ENCODE data around the gene PSMB7.
A peak's percentile ranks its signal among the peaks of the same experiment; 100 is the strongest.

PSMB7 gene

GRCh38 chr9:124410321-124410913 lies 4.8 kb downstream of the PSMB7 start:
- no peak for DNase-seq (ENCODE audit: low spot score)

GRCh38 chr9:124409410-124409809 lies 5.8 kb downstream of the PSMB7 start:
- no peak for DNase-seq (ENCODE audit: low spot score)

- DNase-seq (ENCODE audit: low spot score), result no peak
Measured at GRCh38 chr9:124403246-124403645, 12.0 kb downstream of the PSMB7 start.

- no peak for DNase-seq (ENCODE audit: low spot score)
Measured at GRCh38 chr9:124399968-124400940, 15.0 kb downstream of the PSMB7 start.

GRCh38 chr9:124399323-124399967 lies 15.8 kb downstream of the PSMB7 start:
- no peak for DNase-seq (ENCODE audit: low spot score)

- no peak for DNase-seq (ENCODE audit: low spot score)
Measured at GRCh38 chr9:124398191-124398935, 16.9 kb downstream of the PSMB7 start.

- no peak for DNase-seq (ENCODE audit: low spot score)
Measured at GRCh38 chr9:124395826-124396225, 19.4 kb downstream of the PSMB7 start.

- no peak for DNase-seq (ENCODE audit: low spot score)
Measured at GRCh38 chr9:124394596-124394995, 20.6 kb downstream of the PSMB7 start.

- DNase-seq (ENCODE audit: low spot score), result peak; percentile 58
Measured at GRCh38 chr9:124394167-124394566, 21.1 kb downstream of the PSMB7 start.

GRCh38 chr9:124392871-124393460 lies 22.3 kb downstream of the PSMB7 start:
- peak; percentile 20 for DNase-seq (ENCODE audit: low spot score)

GRCh38 chr9:124392254-124392870 lies 22.9 kb downstream of the PSMB7 start:
- no peak for DNase-seq (ENCODE audit: low spot score)

- no peak for DNase-seq (ENCODE audit: low spot score)
Measured at GRCh38 chr9:124390794-124391658, 24.2 kb downstream of the PSMB7 start.

- no peak for DNase-seq (ENCODE audit: low spot score)
Measured at GRCh38 chr9:124389146-124389939, 25.9 kb downstream of the PSMB7 start.

GRCh38 chr9:124388275-124389048 lies 26.8 kb downstream of the PSMB7 start:
- no peak for DNase-seq (ENCODE audit: low spot score)

- DNase-seq (ENCODE audit: low spot score), result no peak
Measured at GRCh38 chr9:124386201-124386600, 29.0 kb downstream of the PSMB7 start.

- DNase-seq (ENCODE audit: low spot score), result no peak
Measured at GRCh38 chr9:124385623-124386022, 29.6 kb downstream of the PSMB7 start.

- no peak for DNase-seq (ENCODE audit: low spot score)
Measured at GRCh38 chr9:124384846-124385245, 30.4 kb downstream of the PSMB7 start.

- no peak for DNase-seq (ENCODE audit: low spot score)
Measured at GRCh38 chr9:124384210-124384609, 31.0 kb downstream of the PSMB7 start.
